Measurements from ENCODE around the gene GLYATL1.
"Not testable (repeated sequence)": the region's sequence is repeated elsewhere in the genome, so short reads cannot be mapped to it uniquely, and the experiment has no call there.

Gene GLYATL1

GRCh38 chr11:58998480-58999290 is 59.4 kb downstream of the GLYATL1 start:
- no peak for DNase-seq (ENCODE audit: low read depth in 2 of 2)

GRCh38 chr11:58999291-58999680 is 60.0 kb downstream of the GLYATL1 start:
- no peak for DNase-seq (ENCODE audit: low read depth in 2 of 2)

- no peak for DNase-seq (ENCODE audit: low read depth in 2 of 2)
Measured at GRCh38 chr11:59000003-59000402, 60.7 kb downstream of the GLYATL1 start.

GRCh38 chr11:59002006-59002405 is 62.7 kb downstream of the GLYATL1 start:
- DNase-seq (ENCODE audit: low read depth in 2 of 2): not testable (repeated sequence)
